Heart left ventricle (tissue), 13 donors: ENCODE measurements around the gene TMEM270.

Experiments used
- POLR2A ChIP-seq, 2 donors: fragments of 450-650 bp; IDR thresholded peaks; one replicate each; pipeline ENCODE4 v1.6.1; 2017; ENCODE audit warnings: antibody characterized with exemption in 2 of 2, mild to moderate bottlenecking in 2 of 2, moderate library complexity in 2 of 2
- TF ChIP-seq, protein P1 (sequence below), 12 donors: fragments of 200-600 bp; sonication (generic) in 4 of 12; IDR thresholded peaks; one replicate each; pipeline versions ENCODE4 v1.5.0 to v1.8.0; 2018 to 2022; ENCODE audit warnings: antibody characterized with exemption in 12 of 12, mild to moderate bottlenecking in 5 of 12
- donor health status: ischemic (EF 13 %, LVEDD 7.1; RV severe dilation, severe dysfunction).
- donor health status: DM: no; HTN: yes; CAD: no.
- donor health status: DM: no; HTN: no; CAD: no.
- donor health status: ischemic (EF 25% LVEDD 6.9; RV normal size, moderate dysfunction).
- donor health status: ischemic (EF 25% LVEDD 5.7; RV mildly dilated, moderate dysfunction).
- donor health status: ischemic (EF 35%, LVEDD 5.7; RV mildly dilated, moderate dysfunction).
- donor health status: nonischemic (EF 11% LVEDD 7.7; RV severe dilation, severe dysfunction).
- donor health status: DM: yes; HTN: yes; CAD: no.
- donor health status: PGD.
- donor health status: ischemic (EF 29% LVEDD 5.4; RV normal size, mild dysfunction).
- donor health status: nonischemic (EF 23%, LVEDD 6.1; RV moderate dilation, normal function).

GRCh38 chr7:73908123-73908611 lies 47.2 kb downstream of the TMEM270 start:
- TF ChIP-seq, protein P1, sequence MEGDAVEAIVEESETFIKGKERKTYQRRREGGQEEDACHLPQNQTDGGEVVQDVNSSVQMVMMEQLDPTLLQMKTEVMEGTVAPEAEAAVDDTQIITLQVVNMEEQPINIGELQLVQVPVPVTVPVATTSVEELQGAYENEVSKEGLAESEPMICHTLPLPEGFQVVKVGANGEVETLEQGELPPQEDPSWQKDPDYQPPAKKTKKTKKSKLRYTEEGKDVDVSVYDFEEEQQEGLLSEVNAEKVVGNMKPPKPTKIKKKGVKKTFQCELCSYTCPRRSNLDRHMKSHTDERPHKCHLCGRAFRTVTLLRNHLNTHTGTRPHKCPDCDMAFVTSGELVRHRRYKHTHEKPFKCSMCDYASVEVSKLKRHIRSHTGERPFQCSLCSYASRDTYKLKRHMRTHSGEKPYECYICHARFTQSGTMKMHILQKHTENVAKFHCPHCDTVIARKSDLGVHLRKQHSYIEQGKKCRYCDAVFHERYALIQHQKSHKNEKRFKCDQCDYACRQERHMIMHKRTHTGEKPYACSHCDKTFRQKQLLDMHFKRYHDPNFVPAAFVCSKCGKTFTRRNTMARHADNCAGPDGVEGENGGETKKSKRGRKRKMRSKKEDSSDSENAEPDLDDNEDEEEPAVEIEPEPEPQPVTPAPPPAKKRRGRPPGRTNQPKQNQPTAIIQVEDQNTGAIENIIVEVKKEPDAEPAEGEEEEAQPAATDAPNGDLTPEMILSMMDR (IDR thresholded peaks at IDR 0.05) = no peak
- no peak for TF ChIP-seq POLR2A (IDR thresholded peaks at IDR 0.05)
